Mesendoderm (in vitro differentiated cells): ENCODE data around the gene GASK1A.
A peak's percentile ranks its signal among the peaks of the same experiment; 100 is the strongest.

Source experiments
- DNase-seq: peaks from one replicate; pipeline ENCODE4 v3.0.0; 2013
- H2AK5ac ChIP-seq: 2 replicates; pipeline ENCODE4 v1.6.1; 2013; ENCODE audit warnings: low read length, inconsistent platforms
- H2BK120ac ChIP-seq: 2 replicates; pipeline ENCODE4 v1.6.1; 2013; ENCODE audit warnings: low read depth, mild to moderate bottlenecking, low read length, moderate library complexity, mixed read lengths
- H2BK15ac ChIP-seq: replicated peaks from 2 replicates; pipeline ENCODE4 v1.6.1; 2013; ENCODE audit warnings: low read depth, mild to moderate bottlenecking, moderate library complexity
- H2BK5ac ChIP-seq: 2 replicates; pipeline ENCODE4 v1.6.1; 2013; ENCODE audit warnings: low read length, inconsistent platforms
- H3K18ac ChIP-seq: 2 replicates; pipeline ENCODE4 v1.6.1; 2013; ENCODE audit warnings: mild to moderate bottlenecking, low read length, mixed read lengths
- H3K23ac ChIP-seq: one replicate; pipeline ENCODE4 v1.6.1; 2013; ENCODE audit warnings: low read length
- H3K27ac ChIP-seq: 2 replicates; pipeline ENCODE4 v1.5.1; 2013; ENCODE audit warnings: low read depth, mild to moderate bottlenecking, inconsistent platforms, low read length, moderate library complexity
- H3K27me3 ChIP-seq: 2 replicates; pipeline ENCODE4 v1.6.1; 2013; ENCODE audit warnings: low read length, control low read depth, mild to moderate bottlenecking, inconsistent platforms; ENCODE audit not compliant: insufficient read depth, poor library complexity
- H3K36me3 ChIP-seq: 2 replicates; pipeline ENCODE4 v1.6.1; 2013; ENCODE audit warnings: low read length, inconsistent platforms; ENCODE audit not compliant: control insufficient read depth, insufficient read depth
- H3K4ac ChIP-seq: one replicate; pipeline ENCODE4 v1.6.1; 2013; ENCODE audit warnings: low read depth, mild to moderate bottlenecking, low read length, moderate library complexity
- H3K4me1 ChIP-seq: 2 replicates; pipeline ENCODE4 v1.6.1; 2013; ENCODE audit warnings: low read depth, low read length, inconsistent platforms; ENCODE audit not compliant: control insufficient read depth
- H3K4me2 ChIP-seq: 2 replicates; pipeline ENCODE4 v1.6.1; 2013; ENCODE audit warnings: low read length
- H3K4me3 ChIP-seq: 2 replicates; pipeline ENCODE4 v1.5.1; 2013; ENCODE audit warnings: mild to moderate bottlenecking, low read length
- H3K56ac ChIP-seq: one replicate; pipeline ENCODE4 v1.6.1; 2013; ENCODE audit warnings: low read length
- H3K79me1 ChIP-seq: 2 replicates; pipeline ENCODE4 v1.6.1; 2013; ENCODE audit warnings: low read length, inconsistent platforms
- H3K79me2 ChIP-seq: 2 replicates; pipeline ENCODE4 v1.6.1; 2013; ENCODE audit warnings: mild to moderate bottlenecking, low read length; ENCODE audit not compliant: control insufficient read depth, insufficient read depth
- H3K9ac ChIP-seq: 2 replicates; pipeline ENCODE4 v1.6.1; 2013; ENCODE audit warnings: low read length, inconsistent platforms
- H4K5ac ChIP-seq: one replicate; pipeline ENCODE4 v1.6.1; 2013; ENCODE audit warnings: low read length
- H4K8ac ChIP-seq: one replicate; pipeline ENCODE4 v1.6.1; 2013; ENCODE audit warnings: low read depth, mild to moderate bottlenecking, control low read depth, low read length, moderate library complexity
- WGBS: extraction: QIAGEN DNeasy Blood & Tissue Kit; methylation state at CpG from one replicate; pipeline ENCODE4 v1.1.7; 2013; ENCODE audit warnings: low lambda C conversion rate, missing lambda C conversion rate; ENCODE audit not compliant: insufficient coverage; ENCODE audit errors: extremely low coverage; 5-methylcytosine and 5-hydroxymethylcytosine counted together

The GASK1A gene

DNA sequence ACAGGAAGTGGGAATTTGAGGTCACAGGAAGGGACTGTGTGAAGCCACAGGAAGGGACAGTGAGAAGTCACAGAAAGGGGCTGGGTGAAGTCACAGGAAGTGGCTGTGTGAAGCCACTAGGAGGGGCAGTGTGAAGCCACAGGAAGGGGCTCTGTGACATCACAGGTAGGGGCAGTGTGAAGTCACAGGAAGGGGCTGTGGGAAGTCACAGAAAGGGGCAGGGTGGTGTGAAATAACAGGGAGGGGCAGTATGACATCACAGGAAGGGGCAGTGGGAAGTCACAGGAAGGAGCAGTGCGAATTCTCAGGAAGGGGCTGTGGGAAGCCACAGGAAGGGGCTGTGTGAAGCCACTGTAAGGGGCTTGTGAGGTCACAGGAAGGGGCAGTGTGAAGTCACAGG is 35.8 kb downstream of the GASK1A start:
- no peak overlapping the region for H2BK5ac ChIP-seq
- H4K8ac ChIP-seq, result no peak overlapping the region
- no peaks in the 10 kb centered on the region for H3K27me3 ChIP-seq
- H4K5ac ChIP-seq, result no peak overlapping the region
- no peaks in the 10 kb centered on the region for H3K79me2 ChIP-seq
- no peak overlapping the region for H3K23ac ChIP-seq
- H3K4me3 ChIP-seq, result no peak overlapping the region
- H2BK15ac ChIP-seq, result no peak overlapping the region
- DNase-seq, result no peak
- H3K9ac ChIP-seq, result no peak overlapping the region
- no peak overlapping the region for H3K27ac ChIP-seq
- no peak overlapping the region for H3K56ac ChIP-seq
- H3K36me3 ChIP-seq, result no peaks in the 10 kb centered on the region
- H2AK5ac ChIP-seq, result no peak overlapping the region
- no peak overlapping the region for H2BK120ac ChIP-seq
- no peak overlapping the region for H3K4me2 ChIP-seq
- H3K4me1 ChIP-seq, result no peaks in the 10 kb centered on the region
- no peak overlapping the region for H3K4ac ChIP-seq
- WGBS, result no CpG with 5 or more reads among the region's 1 CpG
- H3K79me1 ChIP-seq, result no peaks in the 10 kb centered on the region
- no peak overlapping the region for H3K18ac ChIP-seq

DNA sequence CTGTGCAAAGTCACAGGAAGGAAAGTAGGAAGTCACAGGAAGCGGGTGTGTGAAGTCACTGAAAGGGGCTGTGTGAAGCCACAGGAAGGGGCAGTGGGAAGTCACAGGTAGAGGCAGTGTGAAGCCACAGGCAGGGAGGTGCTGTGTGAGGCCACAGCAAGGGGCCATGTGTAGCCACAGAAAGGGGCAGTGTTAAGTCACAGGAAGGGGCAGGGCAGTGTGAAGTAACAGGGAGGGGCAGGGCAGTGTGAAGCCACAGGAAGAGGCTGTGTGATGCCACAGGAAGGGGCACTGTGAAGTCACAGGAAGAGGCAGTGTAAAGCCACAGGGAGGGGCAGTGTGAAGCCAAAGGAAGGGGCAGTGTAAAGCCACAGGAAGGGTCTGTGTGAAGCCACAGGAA is 36.5 kb downstream of the GASK1A start:
- no peak overlapping the region for H3K27ac ChIP-seq
- DNase-seq, result no peak
- no peak overlapping the region for H3K9ac ChIP-seq
- no peak overlapping the region for H2BK15ac ChIP-seq
- no peak overlapping the region for H3K4me2 ChIP-seq
- H3K23ac ChIP-seq, result no peak overlapping the region
- H3K4ac ChIP-seq, result no peak overlapping the region
- no CpG with 5 or more reads among the region's 1 CpG for WGBS
- H3K36me3 ChIP-seq, result no peaks in the 10 kb centered on the region
- no peak overlapping the region for H3K4me3 ChIP-seq
- no peak overlapping the region for H2BK5ac ChIP-seq
- H4K5ac ChIP-seq, result no peak overlapping the region
- H3K79me2 ChIP-seq, result no peaks in the 10 kb centered on the region
- no peak overlapping the region for H2AK5ac ChIP-seq
- no peak overlapping the region for H4K8ac ChIP-seq
- no peak overlapping the region for H3K18ac ChIP-seq
- no peaks in the 10 kb centered on the region for H3K4me1 ChIP-seq
- H3K56ac ChIP-seq, result no peak overlapping the region
- no peak overlapping the region for H2BK120ac ChIP-seq
- H3K27me3 ChIP-seq, result no peaks in the 10 kb centered on the region
- no peaks in the 10 kb centered on the region for H3K79me1 ChIP-seq

- no peak overlapping the region for H4K5ac ChIP-seq
- no peak overlapping the region for H2BK5ac ChIP-seq
- H2AK5ac ChIP-seq, result no peak overlapping the region
- no peak overlapping the region for H3K4me3 ChIP-seq
- H4K8ac ChIP-seq, result no peak overlapping the region
- H3K27ac ChIP-seq, result no peak overlapping the region
- no peak for DNase-seq
- H3K4me1 ChIP-seq, result no peaks in the 10 kb centered on the region
- H3K4ac ChIP-seq, result no peak overlapping the region
- no CpG with 5 or more reads among the region's 5 CpGs for WGBS
- H3K79me1 ChIP-seq, result no peaks in the 10 kb centered on the region
- H3K4me2 ChIP-seq, result no peak overlapping the region
- no peak overlapping the region for H3K18ac ChIP-seq
- H2BK15ac ChIP-seq, result no peak overlapping the region
- H3K36me3 ChIP-seq, result no peaks in the 10 kb centered on the region
- no peaks in the 10 kb centered on the region for H3K27me3 ChIP-seq
- no peak overlapping the region for H2BK120ac ChIP-seq
- H3K23ac ChIP-seq, result no peak overlapping the region
- no peak overlapping the region for H3K56ac ChIP-seq
- no peaks in the 10 kb centered on the region for H3K79me2 ChIP-seq
- H3K9ac ChIP-seq, result no peak overlapping the region
Measured at GRCh38 chr3:43015991-43016865, 37.1 kb downstream of the GASK1A start.

DNA sequence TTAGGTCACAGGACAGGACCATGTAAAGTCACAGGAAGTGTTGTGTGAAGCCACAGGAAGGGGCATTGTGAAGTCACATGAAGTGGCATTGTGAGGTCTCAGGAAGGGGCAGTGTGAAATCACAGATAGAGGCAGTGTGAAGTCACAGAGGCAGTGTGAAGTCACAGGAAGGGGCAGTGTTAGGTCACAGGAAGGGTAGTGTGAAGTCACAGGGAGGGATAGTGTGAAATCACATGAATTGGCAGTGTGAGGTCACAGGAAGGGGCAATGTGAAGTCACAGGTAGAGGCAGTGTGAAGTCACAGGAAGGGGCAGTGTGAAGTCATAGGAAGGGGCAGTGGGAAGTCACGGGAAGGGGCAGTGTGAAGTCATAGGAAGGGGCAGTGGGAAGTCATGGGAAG is 37.9 kb downstream of the GASK1A start:
- Histone ChIP-seq H2AK5ac (no peak overlapping the region), H3K27me3 (no peaks in the 10 kb centered on the region), H3K79me1 (no peaks in the 10 kb centered on the region), H3K36me3 (no peaks in the 10 kb centered on the region), H3K79me2 (no peaks in the 10 kb centered on the region), H3K4ac (no peak overlapping the region), H3K4me1 (no peaks in the 10 kb centered on the region), H3K4me3 (no peak overlapping the region), H2BK120ac (no peak overlapping the region), H2BK15ac (no peak overlapping the region), H3K4me2 (no peak overlapping the region), H3K27ac (no peak overlapping the region), H4K8ac (no peak overlapping the region), H3K18ac (no peak overlapping the region), H3K56ac (no peak overlapping the region), H2BK5ac (no peak overlapping the region), H4K5ac (no peak overlapping the region), H3K23ac (no peak overlapping the region), H3K9ac (no peak overlapping the region)
- no CpG with 5 or more reads among the region's 1 CpG for WGBS
- DNase-seq, result no peak

DNA sequence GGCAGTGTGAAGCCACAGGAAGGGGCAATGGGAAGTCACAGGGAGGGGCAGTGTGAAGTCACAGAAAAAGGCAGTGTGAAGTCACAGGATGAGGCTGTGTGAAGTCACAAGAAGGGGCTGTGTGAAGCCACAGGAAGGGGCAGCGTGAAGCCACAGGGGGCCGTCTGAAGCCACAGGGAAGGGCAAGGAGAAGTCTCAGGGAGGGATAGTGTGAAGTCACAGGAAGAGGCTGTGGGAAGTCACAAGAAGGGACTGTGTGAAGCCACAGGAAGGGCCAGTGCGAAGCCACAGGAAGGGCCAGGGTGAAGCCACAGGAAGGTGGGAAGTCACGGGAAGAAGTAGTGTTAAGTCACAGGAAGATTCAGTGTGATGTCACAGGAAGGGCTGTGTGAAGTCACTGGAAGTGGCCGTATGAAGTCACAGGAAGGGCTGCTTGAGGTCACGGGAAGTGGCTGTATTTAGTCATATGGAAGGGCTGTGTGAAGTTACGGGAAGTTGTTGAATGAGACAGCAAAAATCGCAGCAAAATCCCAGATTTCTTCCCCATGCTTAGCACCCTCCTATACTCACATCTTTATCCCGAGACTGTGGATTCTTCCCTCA is 38.6 kb downstream of the GASK1A start:
- H3K79me1 ChIP-seq, result no peaks in the 10 kb centered on the region
- no CpG with 5 or more reads among the region's 9 CpGs for WGBS
- no peak overlapping the region for H4K5ac ChIP-seq
- H2AK5ac ChIP-seq, result no peak overlapping the region
- H3K18ac ChIP-seq, result no peak overlapping the region
- H3K4me1 ChIP-seq, result no peaks in the 10 kb centered on the region
- H3K79me2 ChIP-seq, result no peaks in the 10 kb centered on the region
- H3K36me3 ChIP-seq, result no peaks in the 10 kb centered on the region
- no peaks in the 10 kb centered on the region for H3K27me3 ChIP-seq
- H3K9ac ChIP-seq, result no peak overlapping the region
- no peak overlapping the region for H3K4ac ChIP-seq
- no peak overlapping the region for H3K27ac ChIP-seq
- no peak overlapping the region for H2BK120ac ChIP-seq
- no peak overlapping the region for H2BK5ac ChIP-seq
- H3K4me2 ChIP-seq, result no peak overlapping the region
- DNase-seq, result peak; percentile 19
- H2BK15ac ChIP-seq, result no peak overlapping the region
- H4K8ac ChIP-seq, result no peak overlapping the region
- H3K4me3 ChIP-seq, result no peak overlapping the region
- H3K56ac ChIP-seq, result no peak overlapping the region
- no peak overlapping the region for H3K23ac ChIP-seq
